ENCODE results near the gene CASK. TPM values are rescaled to one million over a fixed set of nuclear protein-coding genes. Genes with fewer than 3 reads are reported as not detected.
A peak's percentile ranks its signal among the peaks of the same experiment; 100 is the strongest.

The CASK gene
- total RNA-seq, 1 donor from 2014 or later, result 38.2 TPM

- Histone ChIP-seq H3K4me1 (peaks cover 4% of the 10 kb centered on the region), H3K9me3 (no peaks in the 10 kb centered on the region), H3K36me3 (no peaks in the 10 kb centered on the region), H3K27me3 (ENCODE audit: low read depth) (no peaks in the 10 kb centered on the region), H3K4me3 (peak overlapping the region; percentile 64), H3K27ac (peak overlapping the region; percentile 79)
- ATAC-seq (peak in 1 of 2 donors; percentile 20), DNase-seq (no peak)
- intact Hi-C loops (cut with DNase I), result no loop called here
- no peak for TF ChIP-seq CTCF (IDR thresholded peaks at IDR 0.05)
Observed at GRCh38 chrX:41921492-41922430, 1.6 kb downstream of the CASK start.

GRCh38 chrX:41919870-41920269, 3.5 kb downstream of the CASK start:
- Histone ChIP-seq H3K4me1 (peaks cover 4% of the 10 kb centered on the region), H3K9me3 (no peaks in the 10 kb centered on the region), H3K27me3 (ENCODE audit: low read depth) (no peaks in the 10 kb centered on the region), H3K36me3 (no peaks in the 10 kb centered on the region), H3K27ac (no peak overlapping the region), H3K4me3 (no peak overlapping the region)
- DNase-seq (no peak), ATAC-seq (no peak)
- no peak for TF ChIP-seq CTCF (IDR thresholded peaks at IDR 0.05)
- intact Hi-C loops (cut with DNase I), result no loop called here

GRCh38 chrX:41917517-41917916, 5.8 kb downstream of the CASK start:
- H3K27me3 ChIP-seq (ENCODE audit: low read depth), result no peaks in the 10 kb centered on the region
- no peaks in the 10 kb centered on the region for H3K9me3 ChIP-seq
- intact Hi-C loops (cut with DNase I), result no loop called here
- peaks cover 4% of the 10 kb centered on the region for H3K4me1 ChIP-seq
- TF ChIP-seq CTCF (IDR thresholded peaks at IDR 0.05), result no peak
- no peak for DNase-seq
- no peak for ATAC-seq
- no peak overlapping the region for H3K27ac ChIP-seq
- H3K4me3 ChIP-seq, result no peak overlapping the region
- H3K36me3 ChIP-seq, result no peaks in the 10 kb centered on the region

- no peak overlapping the region for H3K4me3 ChIP-seq
- H3K4me1 ChIP-seq, result no peaks in the 10 kb centered on the region
- no peak for TF ChIP-seq CTCF (IDR thresholded peaks at IDR 0.05)
- no peak for DNase-seq
- H3K27ac ChIP-seq, result no peak overlapping the region
- no peak for ATAC-seq
- no peaks in the 10 kb centered on the region for H3K9me3 ChIP-seq
- intact Hi-C loops (cut with DNase I), result no loop called here
- no peaks in the 10 kb centered on the region for H3K36me3 ChIP-seq
- H3K27me3 ChIP-seq (ENCODE audit: low read depth), result no peaks in the 10 kb centered on the region
Observed at GRCh38 chrX:41913476-41913875, 9.9 kb downstream of the CASK start.

GRCh38 chrX:41912923-41913322, 10.4 kb downstream of the CASK start:
- no peaks in the 10 kb centered on the region for H3K27me3 ChIP-seq (ENCODE audit: low read depth)
- intact Hi-C loops (cut with DNase I), result no loop called here
- H3K4me1 ChIP-seq, result no peaks in the 10 kb centered on the region
- no peaks in the 10 kb centered on the region for H3K9me3 ChIP-seq
- no peak for DNase-seq
- H3K4me3 ChIP-seq, result no peak overlapping the region
- no peaks in the 10 kb centered on the region for H3K36me3 ChIP-seq
- no peak for TF ChIP-seq CTCF (IDR thresholded peaks at IDR 0.05)
- H3K27ac ChIP-seq, result no peak overlapping the region
- ATAC-seq, result peak; percentile 53 to 75

All from lower lobe of right lung (tissue), 2 donors.